ENCODE measurements around the gene GABBR1. TPM values are rescaled to one million over a fixed set of nuclear protein-coding genes. Genes with fewer than 3 reads are reported as not detected.
"Not testable (repeated sequence)": the region's sequence is repeated elsewhere in the genome, so short reads cannot be mapped to it uniquely, and the experiment has no call there.

Gene GABBR1
- total and polyA plus RNA-seq, 2 donors from 2014 or later, result 12.7 to 46.7 TPM

DNA sequence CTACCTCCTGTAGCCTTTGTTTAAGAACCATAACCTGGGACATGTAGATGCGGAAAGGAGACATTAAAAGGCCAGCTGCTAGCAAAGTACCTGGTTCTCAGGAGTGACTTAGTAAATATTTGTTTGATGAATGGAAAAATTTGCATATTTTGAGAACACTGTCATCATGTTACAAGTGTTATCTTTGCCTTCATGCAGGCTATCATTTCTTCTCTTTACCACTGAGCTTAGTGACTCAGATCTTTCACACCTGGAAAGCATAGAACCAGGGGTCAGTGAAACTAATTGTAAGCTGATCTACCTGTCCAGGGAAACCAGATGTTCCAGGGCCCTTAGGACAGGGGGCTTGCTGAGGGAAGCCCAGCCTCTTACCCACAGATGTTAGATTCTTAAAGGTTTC is 42.6 kb upstream of the GABBR1 start:
- H3K4me3 ChIP-seq (ENCODE audit: low read length in 3 of 3), result no peak overlapping the region
- H3K27ac ChIP-seq (ENCODE audit: low read depth in 2 of 2, low read length in 2 of 2), result no peak overlapping the region
- no peak overlapping the region for H3K9ac ChIP-seq (ENCODE audit: low read length in 3 of 3)
- no peaks in the 10 kb centered on the region for H3K36me3 ChIP-seq (ENCODE audit: control insufficient read depth in 2 of 3, insufficient read depth in 3 of 3, low read length in 3 of 3)
- H3K9me3 ChIP-seq (ENCODE audit: control insufficient read depth in 2 of 3, insufficient read depth in 1 of 3, low read length in 3 of 3), result no peaks in the 10 kb centered on the region
- H3K4me1 ChIP-seq (ENCODE audit: control insufficient read depth in 2 of 3, insufficient read depth in 2 of 3, low read depth in 1 of 3, low read length in 3 of 3), result no peaks in the 10 kb centered on the region
- intact Hi-C loops (cut with DNase I), result no loop called here
- TF ChIP-seq, protein P1, sequence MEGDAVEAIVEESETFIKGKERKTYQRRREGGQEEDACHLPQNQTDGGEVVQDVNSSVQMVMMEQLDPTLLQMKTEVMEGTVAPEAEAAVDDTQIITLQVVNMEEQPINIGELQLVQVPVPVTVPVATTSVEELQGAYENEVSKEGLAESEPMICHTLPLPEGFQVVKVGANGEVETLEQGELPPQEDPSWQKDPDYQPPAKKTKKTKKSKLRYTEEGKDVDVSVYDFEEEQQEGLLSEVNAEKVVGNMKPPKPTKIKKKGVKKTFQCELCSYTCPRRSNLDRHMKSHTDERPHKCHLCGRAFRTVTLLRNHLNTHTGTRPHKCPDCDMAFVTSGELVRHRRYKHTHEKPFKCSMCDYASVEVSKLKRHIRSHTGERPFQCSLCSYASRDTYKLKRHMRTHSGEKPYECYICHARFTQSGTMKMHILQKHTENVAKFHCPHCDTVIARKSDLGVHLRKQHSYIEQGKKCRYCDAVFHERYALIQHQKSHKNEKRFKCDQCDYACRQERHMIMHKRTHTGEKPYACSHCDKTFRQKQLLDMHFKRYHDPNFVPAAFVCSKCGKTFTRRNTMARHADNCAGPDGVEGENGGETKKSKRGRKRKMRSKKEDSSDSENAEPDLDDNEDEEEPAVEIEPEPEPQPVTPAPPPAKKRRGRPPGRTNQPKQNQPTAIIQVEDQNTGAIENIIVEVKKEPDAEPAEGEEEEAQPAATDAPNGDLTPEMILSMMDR (IDR thresholded peaks at IDR 0.05; ENCODE audit: borderline replicate concordance, extremely low read depth, insufficient read depth), result no peak
- H3K27me3 ChIP-seq (ENCODE audit: control insufficient read depth, insufficient read depth, low read length), result no peaks in the 10 kb centered on the region
- DNase-seq, result no peak
- FAIRE-seq, result no peak

DNA sequence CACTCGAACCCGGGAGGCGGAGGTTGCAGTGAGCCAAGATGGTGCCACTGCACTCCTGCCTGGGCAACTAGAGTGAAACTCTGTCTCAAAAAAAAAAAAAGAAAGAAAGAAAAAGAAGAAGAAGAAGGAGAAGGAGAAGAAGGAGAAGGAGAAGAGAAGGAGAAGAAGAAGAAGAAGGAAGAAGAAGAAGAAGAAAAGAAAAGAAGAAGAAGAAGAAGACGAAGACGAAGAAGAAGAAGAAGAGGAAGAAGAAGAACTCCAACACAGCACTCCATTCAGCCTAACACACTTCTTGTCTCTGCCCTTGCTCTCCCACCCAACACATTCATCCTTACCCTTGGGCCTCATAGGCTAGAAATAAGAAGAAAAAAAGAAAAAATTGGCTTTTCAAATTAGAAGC is 41.0 kb upstream of the GABBR1 start:
- no peak for FAIRE-seq
- no peaks in the 10 kb centered on the region for H3K9me3 ChIP-seq (ENCODE audit: control insufficient read depth in 2 of 3, insufficient read depth in 1 of 3, low read length in 3 of 3)
- TF ChIP-seq, protein P1 (IDR thresholded peaks at IDR 0.05; ENCODE audit: borderline replicate concordance, extremely low read depth, insufficient read depth), result no peak
- DNase-seq, result no peak
- H3K4me3 ChIP-seq (ENCODE audit: low read length in 3 of 3), result no peak overlapping the region
- H3K27me3 ChIP-seq (ENCODE audit: control insufficient read depth, insufficient read depth, low read length), result no peaks in the 10 kb centered on the region
- H3K4me1 ChIP-seq (ENCODE audit: control insufficient read depth in 2 of 3, insufficient read depth in 2 of 3, low read depth in 1 of 3, low read length in 3 of 3), result no peaks in the 10 kb centered on the region
- no peaks in the 10 kb centered on the region for H3K36me3 ChIP-seq (ENCODE audit: control insufficient read depth in 2 of 3, insufficient read depth in 3 of 3, low read length in 3 of 3)
- intact Hi-C loops (cut with DNase I), result no loop called here
- no peak overlapping the region for H3K27ac ChIP-seq (ENCODE audit: low read depth in 2 of 2, low read length in 2 of 2)
- H3K9ac ChIP-seq (ENCODE audit: low read length in 3 of 3), result no peak overlapping the region

DNA sequence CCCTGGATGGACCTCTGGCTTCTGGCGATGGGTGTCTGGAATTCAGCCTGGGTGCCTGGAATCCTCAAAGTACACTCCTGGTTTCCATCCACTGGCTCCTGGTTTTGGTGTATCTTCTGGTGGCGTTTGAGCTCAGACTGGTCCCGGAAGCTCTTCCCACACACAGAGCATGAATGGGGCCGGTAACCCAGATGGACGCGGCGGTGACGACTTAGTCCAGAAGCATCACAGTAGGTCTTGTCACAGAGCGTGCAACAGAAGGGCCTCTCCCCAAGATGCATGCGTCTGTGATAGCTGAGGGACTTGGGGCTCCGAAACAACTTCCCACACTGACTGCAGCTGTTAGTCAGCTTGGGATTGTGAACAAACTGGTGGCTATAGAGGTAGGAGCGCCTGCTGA is 40.2 kb upstream of the GABBR1 start:
- intact Hi-C loops (cut with DNase I), result no loop called here
- TF ChIP-seq, protein P1 (IDR thresholded peaks at IDR 0.05; ENCODE audit: borderline replicate concordance, extremely low read depth, insufficient read depth), result no peak
- DNase-seq (no peak), FAIRE-seq (no peak)
- no peak overlapping the region for H3K9ac ChIP-seq (ENCODE audit: low read length in 3 of 3)
- no peaks in the 10 kb centered on the region for H3K27me3 ChIP-seq (ENCODE audit: control insufficient read depth, insufficient read depth, low read length)
- H3K36me3 ChIP-seq (ENCODE audit: control insufficient read depth in 2 of 3, insufficient read depth in 3 of 3, low read length in 3 of 3), result no peaks in the 10 kb centered on the region
- no peaks in the 10 kb centered on the region for H3K9me3 ChIP-seq (ENCODE audit: control insufficient read depth in 2 of 3, insufficient read depth in 1 of 3, low read length in 3 of 3)
- no peak overlapping the region for H3K4me3 ChIP-seq (ENCODE audit: low read length in 3 of 3)
- no peaks in the 10 kb centered on the region for H3K4me1 ChIP-seq (ENCODE audit: control insufficient read depth in 2 of 3, insufficient read depth in 2 of 3, low read depth in 1 of 3, low read length in 3 of 3)
- H3K27ac ChIP-seq (ENCODE audit: low read depth in 2 of 2, low read length in 2 of 2), result no peak overlapping the region

DNA sequence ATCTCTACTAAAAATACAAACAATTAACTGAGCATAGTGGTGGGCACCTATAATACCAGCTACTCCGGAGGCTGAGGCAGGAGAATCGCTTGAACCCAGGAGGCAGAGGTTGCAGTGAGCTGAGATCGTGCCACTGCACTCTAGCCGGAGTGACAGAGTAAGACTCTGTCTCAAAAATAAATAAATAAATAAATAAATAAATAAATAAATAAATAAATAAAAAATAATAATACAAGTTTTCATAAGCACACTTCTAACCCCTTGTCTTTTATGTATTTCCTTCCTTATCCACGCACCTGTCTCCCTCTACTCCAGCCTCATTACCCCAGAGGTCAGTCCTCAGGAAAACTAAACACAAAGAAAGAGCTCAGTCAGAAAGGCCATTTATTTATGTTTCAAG is 39.1 kb upstream of the GABBR1 start:
- H3K27me3 ChIP-seq (ENCODE audit: control insufficient read depth, insufficient read depth, low read length); H3K36me3 ChIP-seq (ENCODE audit: control insufficient read depth in 2 of 3, insufficient read depth in 3 of 3, low read length in 3 of 3); H3K4me3 ChIP-seq (ENCODE audit: low read length in 3 of 3); H3K9ac ChIP-seq (ENCODE audit: low read length in 3 of 3); H3K27ac ChIP-seq (ENCODE audit: low read depth in 2 of 2, low read length in 2 of 2); intact Hi-C loops (cut with DNase I); H3K4me1 ChIP-seq (ENCODE audit: control insufficient read depth in 2 of 3, insufficient read depth in 2 of 3, low read depth in 1 of 3, low read length in 3 of 3); H3K9me3 ChIP-seq (ENCODE audit: control insufficient read depth in 2 of 3, insufficient read depth in 1 of 3, low read length in 3 of 3); DNase-seq; FAIRE-seq: not testable (repeated sequence)

Measured in kidney (tissue), 14 donors.